ENCODE measurements around the gene TMEM74B.
A peak's percentile ranks its signal among the peaks of the same experiment; 100 is the strongest.

TMEM74B gene

GRCh38 chr20:1178103-1178502 lies 6.7 kb downstream of the TMEM74B start:
- no peak overlapping the region for H3K4me3 ChIP-seq (ENCODE audit: low read depth, low read length)
- no peak for TF ChIP-seq CTCF (IDR thresholded peaks at IDR 0.05; ENCODE audit: control insufficient read depth, extremely low read depth, insufficient read depth)
- DNase-seq (ENCODE audit: low read depth) = no peak

GRCh38 chr20:1177680-1178079 lies 7.1 kb downstream of the TMEM74B start:
- TF ChIP-seq CTCF (IDR thresholded peaks at IDR 0.05; ENCODE audit: control insufficient read depth, extremely low read depth, insufficient read depth) = peak; percentile 15; the same call in 1 of the 2 replicates
- DNase-seq (ENCODE audit: low read depth) = no peak
- no peak overlapping the region for H3K4me3 ChIP-seq (ENCODE audit: low read depth, low read length)

- no peak for DNase-seq (ENCODE audit: low read depth)
- TF ChIP-seq CTCF (IDR thresholded peaks at IDR 0.05; ENCODE audit: control insufficient read depth, extremely low read depth, insufficient read depth) = no peak
- H3K4me3 ChIP-seq (ENCODE audit: low read depth, low read length) = no peak overlapping the region
Observed at GRCh38 chr20:1174787-1175186, 10.0 kb downstream of the TMEM74B start.

- TF ChIP-seq CTCF (IDR thresholded peaks at IDR 0.05; ENCODE audit: control insufficient read depth, extremely low read depth, insufficient read depth) = no peak
- DNase-seq (ENCODE audit: low read depth) = no peak
- no peak overlapping the region for H3K4me3 ChIP-seq (ENCODE audit: low read depth, low read length)
Observed at GRCh38 chr20:1173698-1174097, 11.1 kb downstream of the TMEM74B start.

- DNase-seq (ENCODE audit: low read depth) = no peak
- H3K4me3 ChIP-seq (ENCODE audit: low read depth, low read length) = no peak overlapping the region
- no peak for TF ChIP-seq CTCF (IDR thresholded peaks at IDR 0.05; ENCODE audit: control insufficient read depth, extremely low read depth, insufficient read depth)
Observed at GRCh38 chr20:1171461-1172093, 13.2 kb downstream of the TMEM74B start.

- TF ChIP-seq CTCF (IDR thresholded peaks at IDR 0.05; ENCODE audit: control insufficient read depth, extremely low read depth, insufficient read depth) = no peak
- no peak overlapping the region for H3K4me3 ChIP-seq (ENCODE audit: low read depth, low read length)
- no peak for DNase-seq (ENCODE audit: low read depth)
Observed at GRCh38 chr20:1169224-1169623, 15.6 kb downstream of the TMEM74B start.

All from LNCaP clone FGC (cell line).